Effector CD8-positive, alpha-beta T cell (primary cell): ENCODE measurements around the gene APP.

Experiments
- DNase-seq: peaks from one replicate; lab custom pipeline; 2025; lab: John Stamatoyannopoulos, UW

Gene APP

DNA sequence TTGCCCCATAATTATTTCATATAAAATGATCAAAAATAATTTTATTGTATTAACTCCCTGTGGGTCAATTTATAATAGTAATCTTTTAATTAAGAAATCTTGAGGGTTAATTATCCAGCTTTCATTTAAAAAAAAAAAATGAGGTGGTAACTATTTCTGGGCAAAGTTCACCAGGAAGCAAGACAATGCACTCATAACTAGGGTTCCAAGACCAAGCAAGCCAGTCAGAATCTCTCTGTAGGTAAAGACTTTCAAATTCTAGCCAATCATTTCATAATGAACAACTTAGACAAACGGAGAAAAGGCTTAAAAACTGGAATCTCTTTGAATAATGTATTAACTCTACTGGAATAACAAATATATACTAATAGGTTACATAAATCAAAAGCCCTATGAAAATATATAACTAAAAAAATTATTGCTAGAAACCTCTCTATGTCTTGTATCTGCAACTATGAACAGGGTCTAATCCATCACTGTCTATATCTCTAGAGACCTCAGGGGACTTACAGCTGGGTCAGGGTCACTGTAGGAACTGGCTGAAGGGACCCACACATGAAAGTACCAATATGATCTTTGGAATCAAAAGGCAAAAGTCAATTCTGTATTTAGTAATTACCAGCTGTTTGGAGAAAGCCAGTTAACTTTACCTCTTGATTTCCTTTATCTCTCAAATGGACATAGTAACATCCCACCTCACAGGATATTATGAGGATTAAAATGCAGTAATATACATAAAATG lies 43.3 kb downstream of the APP start:
- no peak for DNase-seq

GRCh38 chr21:26126168-26126553 lies 44.4 kb downstream of the APP start:
- DNase-seq = no peak

GRCh38 chr21:26125433-26126167 lies 45.0 kb downstream of the APP start:
- DNase-seq = no peak

DNA sequence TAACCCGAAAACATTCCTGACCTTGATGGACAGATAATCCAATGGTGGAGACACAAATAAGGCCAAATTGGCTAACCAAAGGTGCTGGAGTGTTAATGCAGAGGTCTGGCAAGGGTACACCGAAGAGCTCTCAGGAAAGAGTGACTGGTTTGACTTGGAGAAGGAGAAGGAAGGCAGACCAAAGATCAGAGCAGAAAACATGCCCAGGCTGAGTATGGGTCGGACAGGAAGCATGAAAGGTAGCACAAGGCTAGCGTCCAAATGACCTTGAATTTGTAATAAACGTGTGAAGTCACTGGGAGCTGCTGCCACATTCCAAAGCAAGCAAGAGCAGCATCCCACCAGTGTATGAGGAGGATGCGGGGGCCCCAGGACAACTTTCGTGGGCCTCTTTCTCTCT lies 45.7 kb downstream of the APP start:
- DNase-seq = no peak

- DNase-seq = no peak
These were observed 46.1 kb downstream of the APP start for GRCh38 chr21:26124421-26124833.

- DNase-seq = no peak
These were observed 47.6 kb downstream of the APP start for GRCh38 chr21:26123012-26123411.

- no peak for DNase-seq
These were observed 49.7 kb downstream of the APP start for GRCh38 chr21:26120828-26121227.

GRCh38 chr21:26119906-26120305 lies 50.7 kb downstream of the APP start:
- DNase-seq = no peak

GRCh38 chr21:26118938-26119540 lies 51.5 kb downstream of the APP start:
- DNase-seq = no peak

- DNase-seq = no peak
These were observed 52.6 kb downstream of the APP start for GRCh38 chr21:26117972-26118367.

- no peak for DNase-seq
These were observed 53.1 kb downstream of the APP start for GRCh38 chr21:26117324-26117971.

GRCh38 chr21:26116456-26117011 lies 54.0 kb downstream of the APP start:
- DNase-seq = no peak

GRCh38 chr21:26115899-26116298 lies 54.7 kb downstream of the APP start:
- no peak for DNase-seq

- DNase-seq = no peak
These were observed 55.3 kb downstream of the APP start for GRCh38 chr21:26115305-26115704.

DNA sequence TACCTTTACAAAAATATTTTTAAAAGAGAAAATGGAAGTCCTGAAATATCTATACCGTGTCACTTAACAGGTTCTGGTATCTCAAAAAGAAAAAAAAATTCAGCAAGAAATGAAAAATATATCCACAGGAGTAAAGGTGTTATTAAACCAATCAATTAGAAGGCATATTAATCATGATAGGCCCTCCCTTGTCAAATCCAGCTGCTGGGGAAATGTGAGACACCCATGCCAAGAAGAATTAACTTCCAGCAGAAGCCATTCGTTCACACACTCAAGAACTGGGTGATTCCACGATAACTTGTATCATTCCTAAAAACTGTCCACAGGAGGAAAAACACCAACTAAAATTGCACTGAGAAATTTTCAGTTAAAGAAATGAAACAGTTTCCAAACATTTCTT lies 57.6 kb downstream of the APP start:
- no peak for DNase-seq

- no peak for DNase-seq
These were observed 58.3 kb downstream of the APP start for GRCh38 chr21:26112127-26112742.

DNA sequence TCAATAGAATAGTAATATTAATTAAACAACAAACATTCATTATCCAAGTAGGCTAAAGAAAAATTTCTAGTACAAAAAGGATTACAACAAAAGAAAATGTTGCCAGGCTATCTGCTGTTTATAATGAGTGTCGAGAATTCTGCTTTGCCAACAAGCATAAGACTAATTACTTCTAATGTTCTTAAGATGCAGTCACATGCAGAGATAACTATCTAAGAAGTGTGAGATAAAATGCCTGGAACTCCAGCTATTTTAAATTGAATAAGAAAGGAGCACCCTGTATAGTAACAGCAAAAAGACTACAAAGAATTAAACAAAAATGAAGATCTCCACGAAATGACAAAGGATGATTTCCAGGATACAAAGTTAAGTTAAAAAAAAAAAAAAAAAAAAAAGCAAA lies 59.9 kb downstream of the APP start:
- no peak for DNase-seq

DNA sequence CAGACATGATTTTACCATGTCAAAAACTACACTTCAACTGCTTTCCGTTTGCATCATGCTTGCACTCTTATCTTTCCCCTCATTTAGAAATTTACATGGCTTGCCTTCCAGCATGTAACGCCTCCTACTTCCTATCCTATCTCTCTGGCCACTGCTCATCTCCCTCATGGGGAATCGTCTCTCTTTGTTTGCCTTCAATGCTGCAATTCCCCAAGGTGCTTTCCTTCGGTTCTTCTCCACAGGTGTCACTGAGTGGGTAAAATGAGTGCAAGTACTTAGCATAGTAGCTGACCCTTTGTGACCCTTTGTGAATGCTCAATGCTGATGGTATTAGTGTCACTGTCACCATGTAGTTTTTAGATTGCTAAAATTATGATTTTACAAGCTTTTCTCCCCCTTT lies 63.1 kb downstream of the APP start:
- DNase-seq = no peak

DNA sequence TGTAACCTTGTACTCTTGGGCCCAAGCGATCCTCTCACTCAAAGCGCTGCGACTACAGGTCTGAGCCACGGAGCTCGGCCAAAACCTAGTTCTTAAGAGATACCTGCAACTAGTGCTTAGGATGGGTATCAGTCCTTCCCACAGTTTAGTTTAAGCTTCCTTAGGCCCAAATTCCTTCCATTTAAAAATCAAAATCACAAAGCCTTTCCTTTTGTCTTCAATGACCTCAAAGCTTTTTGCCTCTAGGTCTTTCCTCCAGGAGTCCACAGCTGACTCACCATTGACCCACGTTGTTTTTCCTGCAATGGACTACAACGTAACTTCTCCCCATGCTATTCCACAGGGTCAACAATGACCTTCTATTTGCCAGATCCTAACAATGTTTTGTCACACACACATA lies 64.0 kb downstream of the APP start:
- no peak for DNase-seq

DNA sequence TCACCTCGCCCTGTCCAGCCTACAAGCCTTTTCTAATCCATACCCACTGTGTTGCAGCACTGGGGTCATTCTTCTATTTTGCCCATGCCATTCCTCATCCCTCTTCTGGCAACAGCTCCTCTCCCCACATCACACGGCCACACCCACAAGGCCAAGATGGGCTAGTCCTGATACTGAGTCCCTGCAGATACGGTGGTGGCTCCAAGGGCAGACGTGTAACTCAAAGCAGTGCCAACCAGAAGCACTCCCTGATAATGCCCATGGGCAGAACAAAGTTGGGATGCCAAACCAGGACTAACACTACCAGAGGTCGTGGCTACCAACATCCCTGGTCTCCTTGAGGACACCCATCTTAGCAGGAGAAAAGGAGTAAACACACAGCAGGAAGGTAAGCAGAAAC lies 64.8 kb downstream of the APP start:
- no peak for DNase-seq

DNA sequence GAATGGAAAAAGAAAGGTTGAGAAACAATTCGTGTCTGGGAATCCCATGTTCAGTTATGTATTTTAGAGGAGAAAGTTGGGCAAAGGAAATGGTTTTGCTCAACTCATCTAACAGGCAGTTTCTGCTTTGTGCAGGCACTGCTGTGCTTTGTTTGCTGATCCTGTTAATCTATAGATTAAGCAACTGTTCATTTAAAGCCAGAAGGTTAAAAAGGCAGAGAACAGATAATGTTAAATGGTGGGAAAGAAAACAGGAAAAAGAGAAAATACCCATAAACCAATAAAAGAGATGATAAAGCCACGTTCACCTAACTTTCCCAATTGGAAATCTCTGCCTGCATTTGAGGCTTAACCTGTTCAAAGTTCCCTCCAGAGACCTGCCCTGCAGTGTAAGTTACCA lies 70.0 kb downstream of the APP start:
- no peak for DNase-seq
